Measurements from ENCODE around the gene CNIH3.

Gene CNIH3

DNA sequence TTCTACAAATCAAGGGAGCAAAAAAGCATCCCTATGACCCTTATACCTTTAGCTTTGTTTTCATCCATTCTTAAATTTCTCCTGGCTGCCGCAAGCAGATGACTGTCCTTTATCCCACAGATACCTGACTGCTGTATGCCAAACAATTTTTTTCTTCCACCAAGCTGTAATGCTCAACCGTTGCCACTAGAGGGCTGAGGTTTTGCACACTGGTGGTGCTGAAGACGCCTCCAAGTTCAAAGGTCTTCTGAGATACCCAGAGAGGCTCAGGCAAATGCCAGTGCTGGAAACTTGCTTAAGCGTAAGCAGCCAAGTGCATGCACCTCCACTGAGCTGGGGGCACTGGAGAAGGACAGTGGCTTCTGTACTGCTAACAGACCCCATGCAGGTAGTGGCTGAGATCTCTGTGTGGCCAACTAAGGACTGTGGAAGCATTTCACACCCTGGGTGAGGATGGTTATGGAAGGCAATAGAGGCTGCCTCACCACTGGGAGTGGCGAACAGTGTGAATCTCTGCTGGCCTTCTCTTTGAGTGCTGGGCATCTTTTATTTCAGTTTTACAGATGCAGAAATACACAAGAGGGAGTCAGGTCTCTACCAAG is 28.5 kb downstream of the CNIH3 start:
- no peaks in the 10 kb centered on the region for H3K27me3 Mint-ChIP-seq
- H3K4me1 Mint-ChIP-seq (ENCODE audit: low read depth): no peaks in the 10 kb centered on the region
- no peaks in the 10 kb centered on the region for H3K36me3 Mint-ChIP-seq
- H3K9me3 Mint-ChIP-seq (ENCODE audit: low read depth): no peaks in the 10 kb centered on the region
- H3K4me3 Mint-ChIP-seq: no peak overlapping the region
- H3K27ac Mint-ChIP-seq: no peak overlapping the region

DNA sequence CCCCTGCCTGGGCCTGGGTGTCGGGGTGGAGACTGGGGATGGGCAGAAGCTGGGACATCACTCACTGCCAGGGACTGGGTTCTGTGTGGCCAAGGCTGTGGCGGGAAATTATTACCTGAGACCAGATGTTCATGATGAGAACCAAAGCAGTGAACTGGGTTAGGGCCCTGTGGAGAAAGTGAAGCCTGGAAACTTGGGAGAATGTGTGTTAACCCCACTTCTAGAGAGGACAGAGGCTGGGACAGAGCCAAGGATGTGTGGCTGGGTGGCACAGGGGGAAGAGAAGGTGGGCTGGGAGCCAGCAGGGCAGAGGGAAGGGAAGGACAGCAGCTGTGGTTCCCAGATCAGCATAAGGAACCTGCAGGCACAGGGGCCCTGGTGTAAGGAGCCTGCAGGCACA is 31.3 kb downstream of the CNIH3 start:
- H3K27me3 Mint-ChIP-seq: peaks cover 3% of the 10 kb centered on the region
- H3K4me1 Mint-ChIP-seq (ENCODE audit: low read depth): no peaks in the 10 kb centered on the region
- peaks cover 4% of the 10 kb centered on the region for H3K36me3 Mint-ChIP-seq
- no peaks in the 10 kb centered on the region for H3K9me3 Mint-ChIP-seq (ENCODE audit: low read depth)
- H3K4me3 Mint-ChIP-seq: no peak overlapping the region
- no peak overlapping the region for H3K27ac Mint-ChIP-seq

GRCh38 chr1:224650290-224650689 is 34.2 kb downstream of the CNIH3 start:
- Mint-ChIP-seq H3K27ac (no peak overlapping the region), H3K27me3 (peaks cover 3% of the 10 kb centered on the region), H3K4me3 (no peak overlapping the region), H3K36me3 (peaks cover 4% of the 10 kb centered on the region), H3K9me3 (ENCODE audit: low read depth) (no peaks in the 10 kb centered on the region), H3K4me1 (ENCODE audit: low read depth) (no peaks in the 10 kb centered on the region)

- Mint-ChIP-seq H3K27me3 (peaks cover 3% of the 10 kb centered on the region), H3K4me1 (ENCODE audit: low read depth) (no peaks in the 10 kb centered on the region), H3K27ac (no peak overlapping the region), H3K4me3 (no peak overlapping the region), H3K36me3 (peaks cover 4% of the 10 kb centered on the region), H3K9me3 (ENCODE audit: low read depth) (no peaks in the 10 kb centered on the region)
Observed at GRCh38 chr1:224651188-224651587, 35.1 kb downstream of the CNIH3 start.

DNA sequence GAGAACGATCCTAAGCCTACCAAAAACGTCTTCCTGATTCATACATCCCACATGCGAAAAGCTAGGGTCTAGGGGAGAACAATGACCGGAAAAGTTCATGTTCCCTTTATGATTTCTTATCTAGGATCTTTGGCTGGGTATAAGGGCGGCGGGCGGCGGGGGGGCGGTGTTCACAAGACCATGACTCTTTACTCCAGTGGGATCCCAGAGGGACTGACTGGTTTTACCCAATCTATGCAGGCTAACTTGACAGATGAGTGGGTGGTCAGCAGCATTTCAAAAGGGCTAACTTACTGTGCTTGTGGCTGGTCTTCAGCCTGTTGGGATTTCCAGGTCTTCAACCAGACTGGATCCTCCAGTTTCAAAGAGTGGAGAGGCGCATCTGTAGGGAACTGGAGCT is 40.3 kb downstream of the CNIH3 start:
- Mint-ChIP-seq H3K27me3 (peaks cover 3% of the 10 kb centered on the region), H3K9me3 (ENCODE audit: low read depth) (no peaks in the 10 kb centered on the region), H3K4me1 (ENCODE audit: low read depth) (no peaks in the 10 kb centered on the region), H3K36me3 (peaks cover 4% of the 10 kb centered on the region), H3K27ac (no peak overlapping the region), H3K4me3 (no peak overlapping the region)

DNA sequence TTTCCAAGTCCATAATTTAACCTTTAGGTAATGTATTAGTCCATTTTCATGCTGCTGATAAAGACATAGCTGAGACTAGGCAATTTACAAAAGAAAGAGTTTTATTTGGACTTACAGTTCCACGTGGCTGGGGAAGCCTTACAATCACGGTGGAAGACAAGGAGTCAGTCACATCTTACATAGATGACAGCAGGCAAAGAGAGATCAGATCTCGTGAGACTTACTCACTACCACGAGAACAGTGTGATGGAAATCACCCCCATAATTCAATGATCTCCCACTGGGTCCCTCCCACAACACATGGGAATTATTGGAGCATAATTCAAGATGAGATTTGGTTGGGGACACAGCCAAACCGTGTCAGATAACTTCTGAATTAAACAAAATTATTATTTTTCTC is 44.0 kb downstream of the CNIH3 start:
- Mint-ChIP-seq H3K36me3 (no peaks in the 10 kb centered on the region), H3K4me1 (ENCODE audit: low read depth) (no peaks in the 10 kb centered on the region), H3K27me3 (no peaks in the 10 kb centered on the region), H3K27ac (no peak overlapping the region), H3K9me3 (ENCODE audit: low read depth) (no peaks in the 10 kb centered on the region), H3K4me3 (no peak overlapping the region)

- Mint-ChIP-seq H3K9me3 (ENCODE audit: low read depth) (no peaks in the 10 kb centered on the region), H3K27me3 (no peaks in the 10 kb centered on the region), H3K36me3 (no peaks in the 10 kb centered on the region), H3K27ac (no peak overlapping the region), H3K4me3 (no peak overlapping the region), H3K4me1 (ENCODE audit: low read depth) (no peaks in the 10 kb centered on the region)
Observed at GRCh38 chr1:224662870-224663269, 46.8 kb downstream of the CNIH3 start.

DNA sequence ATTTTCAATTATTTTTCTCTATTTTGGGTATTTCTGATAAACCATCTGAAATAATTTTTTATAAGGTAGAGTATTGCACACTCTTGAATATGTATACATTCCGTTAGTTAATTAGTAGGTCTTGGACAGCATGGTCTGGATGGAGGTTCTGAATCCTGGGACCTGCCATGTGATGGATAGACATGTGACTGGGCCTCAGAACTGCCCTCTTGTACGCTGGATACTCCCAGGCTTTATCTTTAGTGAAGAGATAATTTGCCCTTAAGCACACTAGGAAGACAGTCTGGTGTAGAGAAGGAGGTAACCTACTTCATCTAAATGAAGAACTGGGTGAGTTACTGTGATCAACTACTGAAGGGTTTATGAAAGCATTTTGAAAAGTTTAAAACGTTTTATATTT is 48.9 kb downstream of the CNIH3 start:
- H3K27ac Mint-ChIP-seq: no peak overlapping the region
- no peaks in the 10 kb centered on the region for H3K27me3 Mint-ChIP-seq
- H3K4me1 Mint-ChIP-seq (ENCODE audit: low read depth): no peaks in the 10 kb centered on the region
- no peaks in the 10 kb centered on the region for H3K36me3 Mint-ChIP-seq
- no peaks in the 10 kb centered on the region for H3K9me3 Mint-ChIP-seq (ENCODE audit: low read depth)
- H3K4me3 Mint-ChIP-seq: no peak overlapping the region

- H3K36me3 Mint-ChIP-seq: no peaks in the 10 kb centered on the region
- no peaks in the 10 kb centered on the region for H3K27me3 Mint-ChIP-seq
- no peak overlapping the region for H3K4me3 Mint-ChIP-seq
- H3K4me1 Mint-ChIP-seq (ENCODE audit: low read depth): no peaks in the 10 kb centered on the region
- H3K27ac Mint-ChIP-seq: no peak overlapping the region
- no peaks in the 10 kb centered on the region for H3K9me3 Mint-ChIP-seq (ENCODE audit: low read depth)
Observed at GRCh38 chr1:224666078-224666477, 50.0 kb downstream of the CNIH3 start.

GRCh38 chr1:224666913-224667312 is 50.8 kb downstream of the CNIH3 start:
- Mint-ChIP-seq H3K27ac (no peak overlapping the region), H3K9me3 (ENCODE audit: low read depth) (no peaks in the 10 kb centered on the region), H3K4me1 (ENCODE audit: low read depth) (no peaks in the 10 kb centered on the region), H3K4me3 (no peak overlapping the region), H3K36me3 (no peaks in the 10 kb centered on the region), H3K27me3 (no peaks in the 10 kb centered on the region)

DNA sequence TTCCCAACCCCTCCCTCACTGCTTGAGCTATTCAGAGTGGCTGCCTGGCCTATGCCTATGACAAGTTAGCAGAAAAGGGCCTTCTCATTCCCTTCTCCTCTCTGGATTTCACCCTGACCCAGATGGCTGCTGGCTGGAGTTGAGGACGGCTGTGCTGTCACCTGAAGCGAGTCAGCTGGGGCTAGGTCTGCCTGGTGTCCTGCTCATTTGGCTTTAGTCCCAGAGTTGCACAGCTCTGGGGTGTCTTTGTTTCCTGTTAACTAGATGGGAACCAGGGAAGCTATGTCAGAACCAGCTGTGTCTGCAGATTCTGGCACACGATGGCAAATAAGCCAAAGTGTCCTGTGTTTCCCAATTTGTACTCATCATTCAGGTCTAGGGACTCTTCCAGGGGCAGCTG is 52.9 kb downstream of the CNIH3 start:
- Mint-ChIP-seq H3K27me3 (no peaks in the 10 kb centered on the region), H3K4me1 (ENCODE audit: low read depth) (no peaks in the 10 kb centered on the region), H3K27ac (no peak overlapping the region), H3K36me3 (no peaks in the 10 kb centered on the region), H3K4me3 (no peak overlapping the region), H3K9me3 (ENCODE audit: low read depth) (no peaks in the 10 kb centered on the region)

DNA sequence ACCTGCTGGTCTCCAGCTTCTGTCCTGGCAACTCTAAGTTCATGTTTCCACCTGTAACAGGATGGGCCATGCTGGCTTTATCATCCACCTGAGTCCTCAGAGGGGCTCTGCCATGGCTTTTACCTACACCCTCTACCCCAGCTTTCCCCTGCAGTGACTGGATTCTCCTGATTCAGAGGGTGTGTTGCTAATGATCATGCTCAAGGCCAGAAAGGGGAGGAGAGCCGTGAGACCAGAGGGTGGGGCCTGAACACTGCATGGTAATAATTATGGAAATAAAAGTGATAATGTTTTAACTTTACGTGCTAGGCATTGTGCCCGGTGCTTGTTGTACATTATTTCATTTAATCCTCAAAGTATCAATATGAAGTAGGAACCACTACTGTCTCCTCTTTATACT is 53.3 kb downstream of the CNIH3 start:
- Mint-ChIP-seq H3K4me3 (no peak overlapping the region), H3K4me1 (ENCODE audit: low read depth) (no peaks in the 10 kb centered on the region), H3K27ac (no peak overlapping the region), H3K27me3 (no peaks in the 10 kb centered on the region), H3K9me3 (ENCODE audit: low read depth) (no peaks in the 10 kb centered on the region), H3K36me3 (no peaks in the 10 kb centered on the region)

GRCh38 chr1:224670506-224670905 is 54.4 kb downstream of the CNIH3 start:
- H3K27ac Mint-ChIP-seq: no peak overlapping the region
- no peak overlapping the region for H3K4me3 Mint-ChIP-seq
- no peaks in the 10 kb centered on the region for H3K36me3 Mint-ChIP-seq
- H3K9me3 Mint-ChIP-seq (ENCODE audit: low read depth): no peaks in the 10 kb centered on the region
- H3K27me3 Mint-ChIP-seq: no peaks in the 10 kb centered on the region
- no peaks in the 10 kb centered on the region for H3K4me1 Mint-ChIP-seq (ENCODE audit: low read depth)

DNA sequence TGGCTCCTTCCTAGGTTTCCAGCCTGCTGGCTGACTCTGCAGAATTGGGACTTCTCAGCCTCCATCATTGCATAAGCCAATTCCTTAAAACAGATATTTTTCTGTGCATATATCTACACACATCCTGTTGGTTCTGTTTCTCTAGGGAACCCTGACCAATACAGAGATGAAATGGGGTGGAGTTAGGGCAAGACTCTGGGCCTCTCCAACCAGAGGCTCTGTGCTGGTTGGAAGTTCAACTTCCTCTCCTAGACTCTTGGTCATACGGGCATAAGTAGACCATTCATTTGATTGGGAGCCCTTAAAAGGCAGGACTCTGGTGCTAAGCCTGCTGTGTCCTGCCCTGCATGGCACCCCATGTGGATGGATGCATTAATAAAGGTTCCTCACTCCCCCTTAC is 55.0 kb downstream of the CNIH3 start:
- no peak overlapping the region for H3K27ac Mint-ChIP-seq
- no peak overlapping the region for H3K4me3 Mint-ChIP-seq
- no peaks in the 10 kb centered on the region for H3K27me3 Mint-ChIP-seq
- no peaks in the 10 kb centered on the region for H3K4me1 Mint-ChIP-seq (ENCODE audit: low read depth)
- no peaks in the 10 kb centered on the region for H3K36me3 Mint-ChIP-seq
- no peaks in the 10 kb centered on the region for H3K9me3 Mint-ChIP-seq (ENCODE audit: low read depth)

DNA sequence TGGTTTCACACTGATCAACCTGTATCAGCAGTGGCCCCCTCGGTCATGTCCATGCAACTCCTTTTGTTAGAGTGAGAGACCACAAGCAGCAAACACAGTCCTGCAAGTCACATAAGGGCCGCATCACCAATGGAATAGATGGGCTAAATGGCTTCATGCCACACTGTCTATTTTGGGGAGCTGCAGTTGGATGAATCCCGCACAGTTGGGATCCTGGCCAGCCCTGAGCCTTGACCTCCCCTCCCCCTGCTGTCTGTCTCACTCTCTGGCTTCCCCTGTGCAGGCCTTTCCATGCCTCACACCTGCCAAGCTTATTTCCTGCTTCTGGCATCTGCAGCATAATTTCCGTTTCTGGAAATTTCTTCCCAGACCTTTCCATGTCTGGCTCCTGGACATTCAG is 57.0 kb downstream of the CNIH3 start:
- no peaks in the 10 kb centered on the region for H3K9me3 Mint-ChIP-seq (ENCODE audit: low read depth)
- no peak overlapping the region for H3K27ac Mint-ChIP-seq
- H3K4me1 Mint-ChIP-seq (ENCODE audit: low read depth): no peaks in the 10 kb centered on the region
- no peaks in the 10 kb centered on the region for H3K36me3 Mint-ChIP-seq
- no peak overlapping the region for H3K4me3 Mint-ChIP-seq
- H3K27me3 Mint-ChIP-seq: no peaks in the 10 kb centered on the region

DNA sequence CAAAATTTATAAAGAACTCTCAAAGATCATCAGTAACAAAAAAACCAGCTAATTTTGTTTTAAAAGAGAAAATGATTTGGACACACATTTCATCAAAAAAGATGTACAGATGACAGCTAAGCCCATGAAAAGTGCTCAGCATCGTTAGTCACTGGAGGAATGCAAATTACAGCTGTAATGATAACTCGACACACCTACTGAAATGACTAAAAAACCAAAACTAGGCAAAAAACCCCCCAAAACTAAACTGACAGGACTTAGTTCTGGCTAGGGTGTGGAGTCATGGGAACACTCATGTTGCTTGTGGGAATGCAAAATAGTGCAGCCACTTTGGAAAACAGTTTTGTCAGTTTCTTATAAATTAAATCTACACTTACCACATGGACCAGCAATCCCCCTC is 59.5 kb downstream of the CNIH3 start:
- Mint-ChIP-seq H3K27ac (no peak overlapping the region), H3K9me3 (ENCODE audit: low read depth) (no peaks in the 10 kb centered on the region), H3K36me3 (no peaks in the 10 kb centered on the region), H3K4me3 (no peak overlapping the region), H3K4me1 (ENCODE audit: low read depth) (no peaks in the 10 kb centered on the region), H3K27me3 (no peaks in the 10 kb centered on the region)

All from activated naive CD8-positive, alpha-beta T cell (primary cell).